SK-N-SH treated with all-trans-retinoic acid at 6 μM for 48 hours (cell line): ENCODE data around the gene IL20.

Source experiments
- ATAC-seq: fragments of 200-7000 bp; cut with Tn5 transposase; 3 replicates; pipeline ENCODE4 v1.9.1; 2020; ENCODE audit warnings: mild to moderate bottlenecking, moderate library complexity
- BACH2 ChIP-seq: fragments of 250-450 bp; sonication (Bioruptor Pico); IDR thresholded peaks from 2 replicates; pipeline ENCODE4 v1.9.0; 2021; ENCODE audit warnings: mild to moderate bottlenecking, borderline replicate concordance
- CREB5 ChIP-seq: fragments of 250-450 bp; sonication (Bioruptor Pico); IDR thresholded peaks from 2 replicates; pipeline ENCODE4 v1.5.1; 2020; ENCODE audit warnings: low read depth, mild to moderate bottlenecking, moderate library complexity
- CSDC2 ChIP-seq: fragments of 250-450 bp; sonication (Bioruptor Pico); IDR thresholded peaks from 2 replicates; pipeline ENCODE4 v1.5.0; 2020; ENCODE audit warnings: mild to moderate bottlenecking, moderate library complexity
- CSRNP3 ChIP-seq: fragments of 250-450 bp; sonication (Bioruptor Pico); IDR thresholded peaks from 2 replicates; pipeline ENCODE4 v1.5.1; 2021; ENCODE audit warnings: mild to moderate bottlenecking, moderate library complexity
- ESRRG ChIP-seq: fragments of 250-450 bp; sonication (Bioruptor Pico); IDR thresholded peaks from 2 replicates; pipeline ENCODE4 v1.6.1; 2021; ENCODE audit warnings: mild to moderate bottlenecking
- GLIS3 ChIP-seq: fragments of 250-450 bp; sonication (Bioruptor Pico); IDR thresholded peaks from 2 replicates; pipeline ENCODE4 v1.5.0; 2020; ENCODE audit warnings: mild to moderate bottlenecking, moderate library complexity
- ISL1 ChIP-seq: fragments of 250-450 bp; sonication (Bioruptor Pico); IDR thresholded peaks from 2 replicates; pipeline ENCODE4 v2.1.2; 2022; ENCODE audit warnings: mild to moderate bottlenecking, moderate library complexity
- OSR1 ChIP-seq: fragments of 250-450 bp; sonication (Bioruptor Pico); IDR thresholded peaks from 2 replicates; pipeline ENCODE4 v1.8.0; 2022; ENCODE audit warnings: moderate library complexity, mild to moderate bottlenecking, inconsistent platforms
- PATZ1 ChIP-seq: fragments of 250-450 bp; sonication (Bioruptor Pico); IDR thresholded peaks from 2 replicates; pipeline ENCODE4 v1.8.0; 2020; ENCODE audit warnings: mild to moderate bottlenecking, moderate library complexity, borderline replicate concordance
- POU6F1 ChIP-seq: fragments of 250-450 bp; sonication (Bioruptor Pico); IDR thresholded peaks from 2 replicates; pipeline ENCODE4 v1.8.0; 2021; ENCODE audit warnings: low read depth, mild to moderate bottlenecking, moderate library complexity, borderline replicate concordance
- PPARA ChIP-seq: fragments of 250-450 bp; sonication (Bioruptor Pico); IDR thresholded peaks from 2 replicates; pipeline ENCODE4 v1.5.0; 2020; ENCODE audit warnings: mild to moderate bottlenecking, borderline replicate concordance
- RARB ChIP-seq: fragments of 250-450 bp; sonication (Bioruptor Pico); IDR thresholded peaks from 2 replicates; pipeline ENCODE4 v1.8.0; 2021; ENCODE audit warnings: mild to moderate bottlenecking, moderate library complexity
- SNAI2 ChIP-seq: fragments of 250-450 bp; sonication (Bioruptor Pico); IDR thresholded peaks from 2 replicates; pipeline ENCODE4 v1.5.0; 2020; ENCODE audit warnings: mild to moderate bottlenecking, moderate library complexity
- TOX ChIP-seq: fragments of 250-450 bp; sonication (Bioruptor Pico); IDR thresholded peaks from 2 replicates; pipeline ENCODE4 v1.8.0; 2021; ENCODE audit warnings: mild to moderate bottlenecking, moderate library complexity, borderline replicate concordance
- TSHZ2 ChIP-seq: fragments of 250-450 bp; sonication (Bioruptor Pico); IDR thresholded peaks from 2 replicates; pipeline ENCODE4 v1.5.0; 2020; ENCODE audit warnings: mild to moderate bottlenecking, moderate library complexity
- ZC3H10 ChIP-seq: fragments of 250-450 bp; sonication (Bioruptor Pico); IDR thresholded peaks from 2 replicates; pipeline ENCODE4 v1.5.1; 2021; ENCODE audit warnings: mild to moderate bottlenecking, moderate library complexity
- ZFP3 ChIP-seq: fragments of 250-450 bp; sonication (Bioruptor Pico); IDR thresholded peaks from 2 replicates; pipeline ENCODE4 v1.5.0; 2020; ENCODE audit warnings: mild to moderate bottlenecking, moderate library complexity
- ZFP30 ChIP-seq: fragments of 450-650 bp; formaldehyde crosslinking; IDR thresholded peaks from 2 replicates; pipeline ENCODE4 v1.5.0; 2022; ENCODE audit warnings: mild to moderate bottlenecking, moderate library complexity
- ZNF565 ChIP-seq: fragments of 450-650 bp; formaldehyde crosslinking; conservative IDR thresholded peaks from 2 replicates; pipeline ENCODE4 v1.5.0; 2020; ENCODE audit warnings: low read depth, mild to moderate bottlenecking, moderate library complexity
- ZNF70 ChIP-seq: fragments of 450-650 bp; formaldehyde crosslinking; IDR thresholded peaks from 2 replicates; pipeline ENCODE4 v1.5.0; 2020; ENCODE audit warnings: mild to moderate bottlenecking, moderate library complexity
- ZNF8 ChIP-seq: fragments of 450-650 bp; formaldehyde crosslinking; IDR thresholded peaks from 2 replicates; pipeline ENCODE4 v1.5.0; 2020; ENCODE audit warnings: mild to moderate bottlenecking, moderate library complexity

The IL20 gene

GRCh38 chr1:206864939-206865671 lies at the start of gene IL20:
Gene IL20 (plus strand): TSS chr1:206865623. CDS start chr1:206865853, 230 bp downstream.
- TF ChIP-seq ZNF8 = no peak
- TF ChIP-seq CREB5 (CRISPR knock-in tag) = no peak
- no peak for TF ChIP-seq PPARA (CRISPR knock-in tag)
- no peak for TF ChIP-seq TSHZ2 (CRISPR knock-in tag)
- no peak for TF ChIP-seq OSR1 (CRISPR knock-in tag)
- peak; percentile 95 for ATAC-seq

GRCh38 chr1:206816390-206817287 lies 48.8 kb upstream of the IL20 start:
- no peak for ATAC-seq
- TF ChIP-seq PPARA (CRISPR knock-in tag) (no peak), ZNF70 (no peak), ISL1 (CRISPR knock-in tag) (no peak), BACH2 (no peak), CREB5 (CRISPR knock-in tag) (no peak), RARB (CRISPR knock-in tag) (no peak), ZC3H10 (CRISPR knock-in tag) (no peak), SNAI2 (CRISPR knock-in tag) (no peak), ZNF8 (no peak), ZNF565 (no peak), CSDC2 (CRISPR knock-in tag) (no peak), ZFP3 (CRISPR knock-in tag) (no peak), TOX (CRISPR knock-in tag) (no peak), ESRRG (CRISPR knock-in tag) (no peak), POU6F1 (CRISPR knock-in tag) (no peak), CSRNP3 (no peak), ZFP30 (CRISPR knock-in tag) (no peak), GLIS3 (CRISPR knock-in tag) (no peak), PATZ1 (no peak)
